Heart right ventricle (tissue), 16 donors: ENCODE data around the gene CLASP2. TPM values are rescaled to one million over a fixed set of nuclear protein-coding genes. Genes with fewer than 3 reads are reported as not detected.

Experiments
- ATAC-seq, 8 donors: fragments of 200-7000 bp; cut with Tn5 transposase; one replicate each; pipeline ENCODE4 v1.9.1; 2020; ENCODE audit warnings: mild to moderate bottlenecking in 8 of 8, moderate library complexity in 8 of 8, moderate number of reproducible peaks in 1 of 8
- DNase-seq, 2 donors: peaks; one replicate each; pipeline ENCODE4 v3.0.0-alpha.2; 2020
- H3K27ac ChIP-seq, 10 donors: fragments of 200-600 bp; sonication (generic) in 2 of 10; one replicate each; pipeline versions ENCODE4 v1.5.0 to v1.8.0; 2020 to 2022; ENCODE audit warnings: mild to moderate bottlenecking in 3 of 10
- H3K27me3 ChIP-seq, 7 donors: fragments of 200-600 bp; one replicate each; pipeline ENCODE4 v1.8.0; 2021 to 2022; ENCODE audit warnings: mild to moderate bottlenecking in 2 of 7
- H3K36me3 ChIP-seq, 9 donors: fragments of 200-600 bp; sonication (generic) in 1 of 9; one replicate each; pipeline versions ENCODE4 v1.5.0 to v1.8.0; 2020 to 2022; ENCODE audit warnings: mild to moderate bottlenecking in 2 of 9
- H3K4me1 ChIP-seq, 9 donors: fragments of 200-600 bp; sonication (generic) in 1 of 9; one replicate each; pipeline versions ENCODE4 v1.5.0 to v1.8.0; 2020 to 2022; ENCODE audit warnings: mild to moderate bottlenecking in 4 of 9
- H3K4me3 ChIP-seq, 10 donors: fragments of 200-600 bp; sonication (generic) in 2 of 10; one replicate each; pipeline versions ENCODE4 v1.5.0 to v1.8.0; 2020 to 2022; ENCODE audit warnings: mild to moderate bottlenecking in 7 of 10, moderate library complexity in 2 of 10
- H3K9me3 ChIP-seq, 11 donors: fragments of 200-600 bp in 10 of 11; sonication (generic) in 2 of 11; one replicate each; pipeline versions ENCODE4 v1.5.0 to v1.8.0; 2013 to 2022; ENCODE audit warnings: mild to moderate bottlenecking in 2 of 11, control low read depth in 1 of 11, moderate library complexity in 1 of 11
- CTCF ChIP-seq, 9 donors: fragments of 200-600 bp; sonication (generic) in 2 of 9; IDR thresholded peaks; one replicate each; pipeline versions ENCODE4 v1.5.0 to v1.8.0; 2021 to 2022; ENCODE audit warnings: antibody characterized with exemption in 9 of 9, mild to moderate bottlenecking in 5 of 9, moderate library complexity in 1 of 9
- WGBS, 2 donors: extraction: QIAGEN DNeasy Blood & Tissue Kit; methylation state at CpG; one replicate each; pipeline ENCODE4 v1.1.7; 2013; ENCODE audit warnings: inconsistent platforms in 1 of 2; 5-methylcytosine and 5-hydroxymethylcytosine counted together
- intact Hi-C, 10 donors: fragments of 100-400 bp; cut with DNase I; formaldehyde crosslinking; loops; one replicate each; pipeline versions ENCODE4 v1.11.1 to v1.14.2; 2022
- polyA plus RNA-seq, 2 donors: library from polyadenylated mRNA; stranded (reverse); fragments of 200-250 nt; gene quantifications; one replicate each; pipeline ENCODE4 v1.2.3, GENCODE V29; 2013
- total RNA-seq, 10 donors: library from RNA; stranded (reverse); fragmentation: NEBNext Ultra II Directional in 3 of 10; extraction: Animal tissue kit (Norgen Biotek cat#: 25700) in 3 of 10; gene quantifications; one replicate each; pipeline versions ENCODE4 v1.2.1 to v1.2.4, GENCODE V29; 2021 to 2023
- donor health status: Arrhythmogenic right ventricular cardiomyopathy.
- donor health status: ischemic (EF 13 %, LVEDD 7.1; RV severe dilation, severe dysfunction).
- donor health status: healthy with polysubstance abuse.
- donor health status: DM: no; HTN: yes; CAD: no.
- donor health status: DM: no; HTN: no; CAD: no.
- donor health status: ischemic (EF 25% LVEDD 6.9; RV normal size, moderate dysfunction).
- donor health status: ischemic (EF 25% LVEDD 5.7; RV mildly dilated, moderate dysfunction).
- donor health status: healthy.
- donor health status: DM: yes; HTN: yes; CAD: no.
- donor health status: Ischemic cardiomyopathy.
- donor health status: ischemic (EF 35%, LVEDD 5.7; RV mildly dilated, moderate dysfunction).
- donor health status: nonischemic (EF 11% LVEDD 7.7; RV severe dilation, severe dysfunction).
- donor health status: DM: yes; HTN: yes; CAD: no.
- donor health status: PGD.
- donor health status: ischemic (EF 29% LVEDD 5.4; RV normal size, mild dysfunction).
- donor health status: nonischemic (EF 23%, LVEDD 6.1; RV moderate dilation, normal function).

The CLASP2 gene
- total and polyA plus RNA-seq, 12 donors: 9.7 to 107 (median 84.9) TPM

GRCh38 chr3:33751336-33751735 is 33.3 kb upstream of the CLASP2 start:
- H3K36me3 ChIP-seq: no peaks in the 10 kb centered on the region
- no peak overlapping the region for H3K4me3 ChIP-seq
- DNase-seq (no peak), ATAC-seq (no peak)
- no peak overlapping the region for H3K27ac ChIP-seq
- intact Hi-C loops: no loop called here
- peaks cover 0 to 10% (median 0%) of the 10 kb centered on the region in 9 donors for H3K4me1 ChIP-seq
- no peaks in the 10 kb centered on the region for H3K27me3 ChIP-seq
- TF ChIP-seq CTCF (IDR thresholded peaks at IDR 0.05): no peak
- peaks cover 0 to 19% (median 6%) of the 10 kb centered on the region in 11 donors for H3K9me3 ChIP-seq
- 65 to 84% methylated on average over 2 of the region's 2 CpGs for WGBS, 2 donors

- Histone ChIP-seq H3K4me3 (no peak overlapping the region), H3K27ac (no peak overlapping the region), H3K27me3 (no peaks in the 10 kb centered on the region), H3K36me3 (no peaks in the 10 kb centered on the region), H3K9me3 (peaks cover 0 to 16% (median 4%) of the 10 kb centered on the region in 11 donors), H3K4me1 (peaks cover 0 to 10% (median 0%) of the 10 kb centered on the region in 9 donors)
- intact Hi-C loops: no loop called here
- ATAC-seq (no peak), DNase-seq (no peak)
- no peak for TF ChIP-seq CTCF (IDR thresholded peaks at IDR 0.05)
- 87 to 92% methylated on average over 3 of the region's 3 CpGs for WGBS, 2 donors
These were observed 32.1 kb upstream of the CLASP2 start for GRCh38 chr3:33750211-33750548.

- WGBS, 2 donors: 34 to 51% methylated on average over 2 of the region's 2 CpGs
- Histone ChIP-seq H3K4me3 (no peak overlapping the region), H3K27me3 (no peaks in the 10 kb centered on the region), H3K9me3 (peaks cover 0 to 11% (median 4%) of the 10 kb centered on the region in 11 donors), H3K4me1 (peaks cover 0 to 10% (median 0%) of the 10 kb centered on the region in 9 donors), H3K36me3 (no peaks in the 10 kb centered on the region), H3K27ac (no peak overlapping the region)
- ATAC-seq: no peak
- intact Hi-C loops: no loop called here
- no peak for DNase-seq
- no peak for TF ChIP-seq CTCF (IDR thresholded peaks at IDR 0.05)
These were observed 31.6 kb upstream of the CLASP2 start for GRCh38 chr3:33749546-33750210.

GRCh38 chr3:33746416-33747116 is 28.5 kb upstream of the CLASP2 start:
- Histone ChIP-seq H3K27ac (no peak overlapping the region), H3K36me3 (no peaks in the 10 kb centered on the region), H3K4me1 (peaks cover 0 to 10% (median 0%) of the 10 kb centered on the region in 9 donors), H3K4me3 (no peak overlapping the region), H3K27me3 (no peaks in the 10 kb centered on the region), H3K9me3 (no peaks in the 10 kb centered on the region)
- ATAC-seq: no peak
- no peak for DNase-seq
- intact Hi-C loops: no loop called here
- 61 to 79% methylated on average over 7 of the region's 7 CpGs for WGBS, 2 donors
- TF ChIP-seq CTCF (IDR thresholded peaks at IDR 0.05): no peak
